GM12891 (cell line): ENCODE measurements around the gene NACC2.

Experiments
- DNase-seq: peaks from one replicate; pipeline ENCODE4 v3.0.0; 2011; ENCODE audit warnings: low spot score; ENCODE audit not compliant: insufficient read length
- FAIRE-seq: peaks from 2 replicates; lab custom pipeline; 2011; peaks lifted over from hg19 to GRCh38; lab: Jason Lieb, UNC
- PAX5 ChIP-seq: IDR thresholded peaks from 2 replicates; pipeline ENCODE4 v1.6.1; 2011; ENCODE audit warnings: low read length, moderate library complexity, mild to moderate bottlenecking; ENCODE audit not compliant: insufficient read depth, severe bottlenecking
- POLR2A ChIP-seq: IDR thresholded peaks from 2 replicates; pipeline ENCODE4 v1.6.1; 2011; ENCODE audit warnings: low read depth, low read length, control low read depth
- POLR2AphosphoS5 ChIP-seq: IDR thresholded peaks from 2 replicates; pipeline ENCODE4 v1.6.1; 2011; ENCODE audit warnings: low read depth, low read length, control low read depth
- POU2F2 ChIP-seq: IDR thresholded peaks from 2 replicates; pipeline ENCODE4 v1.6.1; 2011; ENCODE audit warnings: low read depth, mild to moderate bottlenecking, control low read depth, low read length, moderate library complexity
- SPI1 ChIP-seq: IDR thresholded peaks from 2 replicates; pipeline ENCODE4 v1.6.1; 2011; ENCODE audit warnings: low read depth, low read length, control low read depth
- TAF1 ChIP-seq: IDR thresholded peaks from 2 replicates; pipeline ENCODE4 v1.6.1; 2011; ENCODE audit warnings: low read depth, low read length, control low read depth

Gene NACC2

DNA sequence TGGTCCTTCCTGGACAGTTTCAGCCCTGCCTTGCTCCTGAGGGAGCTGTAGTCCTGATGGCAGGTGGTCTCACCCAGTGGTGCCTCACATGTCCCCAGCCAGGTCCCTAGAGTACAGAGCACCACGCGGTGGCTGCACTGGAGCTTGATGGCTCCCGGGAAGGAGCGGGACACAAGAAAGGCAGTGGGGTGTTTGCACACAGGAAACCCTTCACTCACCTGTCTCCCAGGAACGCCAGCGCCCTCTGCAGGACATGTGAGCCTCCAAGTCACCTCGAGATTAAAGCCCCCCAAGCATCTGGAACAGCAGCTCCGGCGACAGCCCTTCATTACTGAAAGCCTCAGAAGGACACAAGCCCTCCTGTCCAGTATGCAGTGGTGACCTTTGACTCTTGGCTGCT, 43.5 kb upstream of the NACC2 start:
- DNase-seq: peak; percentile 71
- TF ChIP-seq POU2F2: no peak
- no peak for TF ChIP-seq TAF1
- TF ChIP-seq POLR2A: no peak
- TF ChIP-seq POLR2AphosphoS5: no peak
- peak; percentile 60 for FAIRE-seq

DNA sequence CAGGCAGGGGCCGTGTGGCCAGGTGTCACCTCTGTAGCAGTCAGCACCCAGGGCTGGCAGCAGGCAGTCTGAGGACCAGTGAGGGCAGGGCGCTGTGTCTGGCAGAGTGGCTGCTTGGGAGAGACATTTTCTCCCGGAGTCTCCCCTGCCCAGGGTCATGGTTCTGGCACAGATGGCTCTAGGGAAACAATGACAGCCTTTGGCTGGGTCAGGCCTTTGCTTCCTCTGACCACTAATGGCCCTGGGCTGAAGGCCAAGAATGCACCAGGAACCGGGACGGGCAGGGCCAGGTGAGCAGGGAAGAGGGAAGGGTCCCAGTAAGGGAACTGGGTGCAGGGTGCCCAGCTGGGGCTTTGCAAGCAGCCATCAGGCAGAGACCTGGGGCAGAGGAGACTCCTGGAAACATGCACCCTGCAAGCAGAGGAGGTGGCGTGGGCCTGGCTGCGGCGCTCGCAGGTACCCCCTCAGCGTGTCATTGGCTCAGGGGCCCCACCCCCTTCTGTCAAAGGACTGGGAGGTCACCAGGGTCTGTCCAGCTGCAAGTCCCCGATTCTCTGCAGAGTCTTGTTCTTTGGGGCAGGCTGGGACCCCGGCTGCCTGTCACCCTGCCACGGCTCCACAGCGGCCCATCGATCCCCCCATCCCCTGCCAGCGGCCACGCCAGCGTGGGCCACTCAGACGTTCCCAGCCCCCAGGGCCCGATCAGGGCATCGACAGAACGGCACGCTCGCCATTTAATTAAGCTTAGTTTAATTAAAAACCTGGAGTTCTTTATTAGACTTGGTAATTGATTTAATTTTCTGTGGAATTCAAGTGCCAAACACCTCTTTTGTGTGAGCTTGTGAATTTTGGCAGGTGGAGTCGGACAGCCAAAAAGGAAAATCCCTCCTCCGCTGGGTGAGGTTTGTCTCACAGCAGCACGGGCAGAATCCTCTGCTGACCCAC, 42.5 kb upstream of the NACC2 start:
- TF ChIP-seq PAX5 (no peak), POU2F2 (no peak), POLR2A (no peak), SPI1 (no peak), TAF1 (no peak), POLR2AphosphoS5 (no peak)
- FAIRE-seq (no peak), DNase-seq (no peak)

DNA sequence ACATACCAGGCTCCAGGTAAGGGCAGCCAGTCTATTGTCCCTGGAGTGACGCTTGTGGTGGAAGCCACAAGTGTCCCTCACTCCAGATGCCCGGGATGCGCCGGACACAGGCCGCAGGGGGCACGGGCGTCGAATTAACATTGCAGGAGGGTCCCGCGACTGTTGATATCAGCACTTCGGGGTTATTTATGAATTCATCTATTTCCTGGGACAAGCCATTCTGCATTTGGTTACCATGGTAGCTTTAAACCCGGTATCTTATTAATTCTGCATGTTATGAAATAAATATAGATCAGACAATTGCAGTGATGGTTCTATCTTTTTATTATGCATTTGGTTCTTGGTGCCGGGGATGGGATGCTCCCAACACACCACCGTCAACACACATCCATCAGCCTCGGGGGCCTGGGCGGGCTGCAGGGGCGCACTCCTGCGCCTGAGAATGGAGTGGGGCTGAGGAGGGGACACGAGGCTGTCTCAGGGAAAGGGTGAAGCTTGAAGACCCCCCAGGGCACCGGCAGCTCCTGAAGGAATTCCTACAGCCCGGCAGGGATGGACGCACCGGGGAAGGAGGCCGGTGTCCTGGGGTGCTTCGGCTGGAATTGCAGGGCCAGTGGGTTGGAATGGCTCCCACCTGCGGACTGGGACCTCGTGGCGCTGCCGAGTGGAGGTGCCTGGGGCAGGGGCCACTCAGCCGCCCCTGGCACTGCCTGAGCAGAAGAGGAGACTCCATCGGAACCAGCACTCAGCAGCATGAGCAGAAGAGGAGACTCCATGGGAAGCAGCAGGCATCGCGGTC, 41.2 kb upstream of the NACC2 start:
- FAIRE-seq (no peak), DNase-seq (no peak)
- TF ChIP-seq POLR2AphosphoS5 (no peak), POLR2A (no peak)

DNA sequence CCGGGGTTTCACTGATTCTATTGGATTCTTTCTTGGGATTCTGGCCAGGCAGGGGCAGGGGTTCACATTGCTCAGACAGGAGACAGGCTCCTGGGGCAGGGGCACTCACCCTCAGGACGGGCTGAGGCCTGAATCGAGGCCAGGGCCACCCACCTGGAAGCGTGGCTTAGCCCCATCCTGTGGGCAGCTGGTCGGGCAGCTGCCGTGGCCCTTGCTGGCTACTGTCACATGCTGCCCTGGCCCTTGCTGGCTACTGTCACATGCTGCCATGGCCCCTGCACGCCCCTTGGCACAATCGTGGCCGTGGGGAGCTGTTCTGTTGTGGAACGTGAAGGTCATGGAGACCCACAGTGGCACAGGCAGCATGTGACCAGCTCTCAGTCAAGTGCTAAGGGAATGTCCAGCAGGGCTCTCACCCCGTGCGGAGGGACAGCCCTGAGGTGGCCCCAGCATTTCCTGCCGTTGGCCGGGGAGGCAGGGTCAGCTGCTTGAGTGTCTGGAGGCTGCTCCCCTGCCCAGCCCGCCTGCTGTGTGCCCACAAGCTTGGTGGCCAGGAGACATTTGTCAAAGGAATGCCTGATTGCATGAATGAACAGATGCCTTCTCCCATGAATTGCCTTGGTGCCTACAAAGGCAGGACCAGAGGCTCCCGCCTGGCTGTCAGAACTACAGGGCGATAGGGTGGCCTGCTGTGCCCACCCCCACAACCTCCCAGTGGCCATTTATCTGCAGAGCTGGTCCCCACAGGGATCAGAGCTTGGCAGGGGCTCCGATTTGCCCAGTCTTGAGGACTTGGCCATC, 40.4 kb upstream of the NACC2 start:
- DNase-seq: no peak
- FAIRE-seq: no peak
- TF ChIP-seq POLR2A: no peak
- TF ChIP-seq TAF1: no peak
- no peak for TF ChIP-seq POU2F2
- no peak for TF ChIP-seq PAX5

DNA sequence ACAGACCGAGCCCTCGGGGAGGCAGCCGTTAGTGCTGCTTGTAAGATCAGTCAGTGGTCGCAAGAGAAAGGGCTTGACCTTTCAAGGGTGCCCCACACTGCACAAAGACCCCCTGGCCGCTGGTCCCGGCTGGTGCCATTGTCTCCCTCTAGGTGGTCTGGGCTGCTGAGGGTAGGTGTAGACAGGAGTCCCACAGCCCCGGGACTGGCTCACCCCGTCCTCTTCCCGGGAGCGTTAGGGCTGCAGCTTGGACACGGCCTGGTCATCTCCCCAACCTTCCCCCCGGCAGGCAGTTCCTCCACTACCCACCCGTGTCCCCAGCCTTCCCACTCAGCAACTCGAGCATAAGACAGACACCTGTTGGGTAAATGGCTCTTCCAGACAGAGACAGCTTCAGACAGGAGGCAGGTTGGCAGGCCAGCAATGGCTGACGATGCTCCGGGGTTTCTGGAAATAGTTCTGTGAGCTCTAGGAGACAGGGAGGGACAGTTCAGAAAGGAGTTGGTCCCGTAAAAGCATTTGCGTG, 38.9 kb upstream of the NACC2 start:
- DNase-seq (no peak), FAIRE-seq (no peak)
- TF ChIP-seq POU2F2: no peak
- no peak for TF ChIP-seq PAX5
- no peak for TF ChIP-seq POLR2A
- TF ChIP-seq TAF1: no peak
- TF ChIP-seq SPI1: no peak
- TF ChIP-seq POLR2AphosphoS5: no peak

DNA sequence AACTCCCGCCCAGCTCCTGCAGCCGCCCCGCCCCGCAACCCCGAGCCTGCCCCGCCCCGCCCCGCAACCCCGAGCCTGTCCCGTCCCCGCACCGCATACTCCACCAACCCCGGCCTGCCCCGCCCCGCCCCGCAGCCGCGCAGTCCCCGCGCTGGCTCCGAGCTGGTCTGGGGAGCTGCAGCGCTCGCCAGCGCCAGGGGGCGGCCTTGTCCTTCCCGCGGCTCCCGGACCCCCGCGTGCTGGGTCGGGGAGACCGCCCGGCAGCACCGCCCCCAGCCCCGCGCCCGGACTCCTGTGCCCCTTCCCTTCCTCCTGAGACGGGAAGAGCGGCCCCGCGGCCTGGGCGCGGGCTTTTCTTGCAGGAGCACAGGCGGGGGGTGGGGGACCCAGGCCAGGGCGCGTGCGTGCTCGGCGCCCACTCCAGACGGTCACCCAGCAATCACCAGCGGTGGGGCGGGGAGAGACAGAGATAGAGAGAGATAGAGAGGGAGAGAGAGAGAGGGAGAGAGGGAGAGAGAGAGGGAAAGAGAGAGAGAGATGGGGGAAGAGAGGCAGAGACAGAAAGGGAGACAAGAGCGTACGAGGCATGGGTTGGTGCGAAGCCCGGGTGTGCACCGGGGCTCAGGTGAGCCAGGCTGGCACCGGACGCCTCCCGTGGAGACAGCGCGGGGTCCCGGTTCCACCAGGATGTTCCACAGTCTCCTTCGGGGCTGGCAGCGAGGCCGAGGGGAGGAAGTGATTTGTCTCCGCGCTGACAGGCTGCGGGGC, 38.3 kb upstream of the NACC2 start:
- peak; percentile 66 for DNase-seq
- FAIRE-seq: no peak
- TF ChIP-seq POLR2A (no peak), POU2F2 (no peak), POLR2AphosphoS5 (no peak), TAF1 (no peak), PAX5 (no peak), SPI1 (no peak)

DNA sequence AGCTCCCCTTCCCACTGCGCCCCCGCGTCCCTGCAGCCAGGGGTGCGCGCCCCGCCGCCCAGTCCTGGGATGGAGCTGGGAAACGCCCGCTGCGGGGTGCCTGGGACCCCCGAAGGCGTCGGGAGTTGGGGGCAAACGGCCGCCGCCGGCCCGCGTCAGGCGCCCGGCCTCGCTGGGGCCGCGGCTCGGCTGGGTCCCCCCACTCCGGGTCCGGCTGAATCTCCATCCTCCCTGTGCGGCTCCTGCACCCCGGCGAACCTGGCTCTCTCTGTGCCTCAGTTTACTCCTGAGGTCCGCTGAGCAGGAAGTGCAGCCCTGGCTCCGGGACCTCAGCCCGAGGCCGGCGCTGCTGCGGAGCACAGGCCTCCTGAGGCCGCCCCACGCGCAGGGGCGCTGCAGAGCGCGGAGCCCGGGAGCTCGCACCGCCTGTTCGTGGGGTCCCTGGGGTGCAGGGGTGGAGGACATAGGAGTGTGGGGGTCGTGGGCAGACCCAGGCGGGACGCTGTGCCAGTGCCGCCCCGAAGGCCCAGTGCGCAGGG, 37.5 kb upstream of the NACC2 start:
- FAIRE-seq: no peak
- TF ChIP-seq POU2F2 (no peak), PAX5 (no peak), POLR2AphosphoS5 (no peak), SPI1 (no peak), TAF1 (no peak), POLR2A (no peak)
- no peak for DNase-seq

DNA sequence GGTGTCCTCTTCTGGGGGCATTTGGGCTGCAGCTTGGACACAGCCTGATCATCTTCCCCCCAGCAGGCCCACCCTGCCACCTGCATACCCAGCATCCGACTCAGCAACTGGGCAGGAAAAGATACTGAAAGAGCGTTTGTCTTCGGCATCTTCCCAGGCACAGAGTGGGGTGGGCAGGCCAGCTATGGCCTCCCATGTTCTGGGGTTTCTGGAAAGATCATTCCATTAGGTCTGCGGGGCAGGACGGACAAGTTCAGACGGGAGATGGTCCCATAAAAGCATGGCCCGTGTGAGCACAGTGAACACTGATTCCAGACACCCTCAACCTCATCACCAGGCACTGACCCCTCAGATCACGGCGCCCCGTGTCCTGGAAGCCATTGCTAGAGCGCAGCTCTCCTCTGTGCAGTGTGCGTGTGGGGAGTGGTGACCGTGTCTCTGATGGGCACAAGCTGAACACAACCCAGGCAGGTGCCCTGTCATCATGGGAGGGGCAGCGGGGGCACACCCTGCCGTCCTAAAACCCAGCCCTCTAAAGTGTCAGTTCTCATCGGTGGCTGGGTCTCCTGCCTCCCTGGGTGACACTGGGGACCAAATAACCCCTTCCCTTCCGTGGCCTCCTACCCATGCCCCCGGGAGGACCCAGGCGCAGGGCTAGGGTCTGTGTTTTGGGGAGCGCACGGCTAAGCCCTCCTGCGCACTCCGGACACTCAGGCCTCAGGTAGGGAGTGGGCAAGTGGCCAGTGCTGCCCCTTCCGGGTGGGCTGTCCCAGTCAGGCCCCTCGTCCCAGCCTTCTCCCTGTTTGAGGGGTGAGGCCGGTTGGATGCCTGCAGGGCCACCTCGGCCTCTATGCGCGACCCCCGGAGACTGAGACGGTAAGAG, 36.8 kb upstream of the NACC2 start:
- DNase-seq (no peak), FAIRE-seq (no peak)
- TF ChIP-seq POU2F2 (no peak), POLR2A (no peak), TAF1 (no peak), POLR2AphosphoS5 (no peak)
